HFFc6 (cell line): Measurements from ENCODE around the gene PIGQ. TPM values are rescaled to one million over a fixed set of nuclear protein-coding genes. Genes with fewer than 3 reads are reported as not detected.

Source experiments
- DNase-seq: peaks from one replicate; pipeline ENCODE4 v3.0.0-alpha.2; 2018
- H3K27ac Mint-ChIP-seq: 2 replicates; pipeline ENCODE4 v1.8.0; 2020; ENCODE audit warnings: mild to moderate bottlenecking, mixed read lengths
- H3K27me3 Mint-ChIP-seq: 2 replicates; pipeline ENCODE4 v1.8.0; 2021; ENCODE audit warnings: mild to moderate bottlenecking, moderate library complexity, mixed read lengths; ENCODE audit not compliant: insufficient read depth
- H3K36me3 Mint-ChIP-seq: 2 replicates; pipeline ENCODE4 v1.8.0; 2021; ENCODE audit warnings: low read depth, mixed read lengths
- H3K4me1 Mint-ChIP-seq: 2 replicates; pipeline ENCODE4 v1.8.0; 2020; ENCODE audit warnings: low read depth, mixed read lengths
- H3K4me3 Mint-ChIP-seq: 2 replicates; pipeline ENCODE4 v1.8.0; 2020; ENCODE audit warnings: mild to moderate bottlenecking, moderate library complexity, mixed read lengths
- H3K9me3 Mint-ChIP-seq: 2 replicates; pipeline ENCODE4 v1.8.0; 2020; ENCODE audit warnings: mild to moderate bottlenecking, mixed read lengths
- long read RNA-seq: library from polyadenylated mRNA; unstranded; transcript quantifications from one replicate; pipeline ENCODE4 v2.0.0, GENCODE V29; 2019
- total RNA-seq, 6 experiments: library from RNA; stranded (reverse); fragmentation: NEBNext Ultra II Directional; extraction: Animal tissue kit (Norgen Biotek cat#: 25700); gene quantifications; 2 replicates in 1 of 6; 3 replicates in 5 of 6; pipeline ENCODE4 v1.2.3, GENCODE V29; 2021
- TF ChIP-seq, protein P1 (sequence below): fragments of 200-600 bp; sonication (generic); IDR thresholded peaks from 2 replicates; pipeline ENCODE4 v1.5.0; 2021; ENCODE audit warnings: antibody characterized with exemption, mild to moderate bottlenecking

Gene PIGQ
- 10 to 100 TPM; 30.4 to 39.5 (median 35.4) TPM for total RNA-seq
- long read RNA-seq, transcript PIGQ-210 (2 exons, 1,775 nt) = minor isoform, 5 of 24 reads
- long read RNA-seq, transcript PIGQ-203 (11 exons, 3,006 nt) = major isoform, 13 of 24 reads
- long read RNA-seq, partial matches to known transcripts = 2 of 24 reads
- long read RNA-seq, other reads (novel, unspliced or antisense) = 1 of 24 reads

DNA sequence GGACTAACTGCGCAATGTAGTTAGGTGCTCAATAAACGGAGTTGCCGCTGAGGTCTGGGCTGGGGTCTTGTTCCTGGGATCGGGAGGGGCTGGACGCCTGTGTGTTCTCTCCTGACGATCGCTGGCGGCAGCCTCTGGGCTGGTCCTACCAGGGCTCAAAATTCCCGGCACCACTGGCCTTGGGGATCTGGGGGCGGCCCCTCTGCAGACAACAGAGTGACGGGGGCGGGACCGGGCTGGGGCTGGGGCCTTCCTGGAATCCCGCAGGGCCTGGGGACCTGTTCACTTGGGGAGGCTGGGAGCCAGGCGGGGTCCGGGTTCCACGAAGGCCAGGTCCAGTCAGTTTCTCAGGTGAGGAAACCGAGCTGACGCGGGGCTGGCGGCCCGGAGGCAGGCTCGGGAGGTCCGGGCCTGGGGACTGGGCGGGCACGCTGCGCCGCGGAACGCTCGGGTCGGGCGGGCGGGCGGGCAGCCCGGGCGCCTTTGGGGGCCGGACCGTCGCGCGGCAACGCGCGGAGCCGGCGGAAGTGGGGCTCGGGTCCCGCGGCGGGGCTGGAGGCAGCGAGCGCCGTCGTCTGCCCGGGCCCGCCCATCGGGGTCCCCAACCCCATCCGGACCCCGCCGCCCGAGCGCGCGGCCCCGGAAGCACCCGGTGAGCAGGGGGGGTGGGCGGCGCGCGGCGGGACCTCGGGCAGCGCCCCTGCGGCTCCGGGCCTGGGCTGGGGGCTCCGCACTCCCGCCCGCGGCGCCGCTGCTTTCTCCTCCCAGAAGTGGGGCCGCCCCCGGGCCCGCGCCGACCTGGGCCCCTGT lies at the start of gene PIGQ:
TSS of gene PIGQ (plus strand) at position 524 of the 810 bp plus-strand sequence. CDS start 4,107 bp downstream, outside the sequence.
- H3K4me1 Mint-ChIP-seq = peaks cover 23% of the 10 kb centered on the region
- peaks cover 5% of the 10 kb centered on the region for H3K27me3 Mint-ChIP-seq
- H3K4me3 Mint-ChIP-seq = peak within 1 kb of the TSS; percentile 91
- H3K27ac Mint-ChIP-seq = peak within 1 kb of the TSS; percentile 79
- no peak for DNase-seq
- H3K36me3 Mint-ChIP-seq = no peaks in the 10 kb centered on the region
- TF ChIP-seq, protein P1, sequence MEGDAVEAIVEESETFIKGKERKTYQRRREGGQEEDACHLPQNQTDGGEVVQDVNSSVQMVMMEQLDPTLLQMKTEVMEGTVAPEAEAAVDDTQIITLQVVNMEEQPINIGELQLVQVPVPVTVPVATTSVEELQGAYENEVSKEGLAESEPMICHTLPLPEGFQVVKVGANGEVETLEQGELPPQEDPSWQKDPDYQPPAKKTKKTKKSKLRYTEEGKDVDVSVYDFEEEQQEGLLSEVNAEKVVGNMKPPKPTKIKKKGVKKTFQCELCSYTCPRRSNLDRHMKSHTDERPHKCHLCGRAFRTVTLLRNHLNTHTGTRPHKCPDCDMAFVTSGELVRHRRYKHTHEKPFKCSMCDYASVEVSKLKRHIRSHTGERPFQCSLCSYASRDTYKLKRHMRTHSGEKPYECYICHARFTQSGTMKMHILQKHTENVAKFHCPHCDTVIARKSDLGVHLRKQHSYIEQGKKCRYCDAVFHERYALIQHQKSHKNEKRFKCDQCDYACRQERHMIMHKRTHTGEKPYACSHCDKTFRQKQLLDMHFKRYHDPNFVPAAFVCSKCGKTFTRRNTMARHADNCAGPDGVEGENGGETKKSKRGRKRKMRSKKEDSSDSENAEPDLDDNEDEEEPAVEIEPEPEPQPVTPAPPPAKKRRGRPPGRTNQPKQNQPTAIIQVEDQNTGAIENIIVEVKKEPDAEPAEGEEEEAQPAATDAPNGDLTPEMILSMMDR = no peak
- no peaks in the 10 kb centered on the region for H3K9me3 Mint-ChIP-seq

GRCh38 chr16:520847-521246 lies 48.9 kb upstream of the PIGQ start:
- DNase-seq = no peak
- H3K27me3 Mint-ChIP-seq = peaks cover 8% of the 10 kb centered on the region
- peaks cover 9% of the 10 kb centered on the region for H3K4me1 Mint-ChIP-seq
- H3K4me3 Mint-ChIP-seq = no peak overlapping the region
- no peak overlapping the region for H3K27ac Mint-ChIP-seq
- H3K9me3 Mint-ChIP-seq = no peaks in the 10 kb centered on the region
- peaks cover 5% of the 10 kb centered on the region for H3K36me3 Mint-ChIP-seq
- TF ChIP-seq, protein P1 = no peak

DNA sequence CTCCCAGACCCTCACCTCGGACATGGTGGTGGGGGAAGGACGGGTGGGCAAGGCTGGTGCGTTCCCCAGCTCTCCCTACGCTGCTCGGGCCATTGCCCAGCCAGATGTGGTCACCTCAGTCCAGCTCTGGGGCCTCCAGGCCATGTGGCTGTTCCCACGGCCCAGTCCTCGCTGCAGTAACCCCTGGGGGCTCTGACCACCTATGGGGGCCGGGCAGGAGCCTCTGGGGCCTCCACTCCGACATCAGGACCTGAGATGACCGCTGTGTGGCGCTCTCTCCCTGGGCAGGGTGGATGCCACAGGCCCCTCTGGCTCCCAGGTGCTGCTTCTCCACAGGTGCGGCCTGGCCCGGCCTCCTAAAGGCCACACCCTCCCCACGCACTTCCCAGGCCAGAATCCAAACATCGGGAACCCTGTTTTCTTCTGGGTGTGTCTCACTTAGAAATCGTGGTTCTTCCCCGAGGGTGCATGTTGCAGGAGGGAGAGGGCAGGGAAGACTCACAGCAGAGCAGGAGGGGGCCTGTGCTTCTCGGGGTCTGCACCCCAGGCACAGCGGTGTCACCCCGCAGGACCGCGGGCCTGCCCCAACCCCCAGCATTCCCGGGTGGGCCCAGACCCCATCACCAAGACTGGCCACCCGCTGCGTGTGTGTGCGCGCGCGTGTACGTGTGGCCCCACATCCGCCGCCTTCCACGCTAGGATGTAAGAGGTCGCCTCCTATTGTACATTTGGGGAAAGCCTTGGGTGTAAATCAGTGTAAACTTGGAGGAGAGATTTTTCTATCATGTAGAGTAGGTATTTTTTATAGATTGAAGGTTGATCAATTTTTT lies 48.2 kb upstream of the PIGQ start:
- H3K27me3 Mint-ChIP-seq = peaks cover 8% of the 10 kb centered on the region
- DNase-seq = no peak
- H3K36me3 Mint-ChIP-seq = peaks cover 5% of the 10 kb centered on the region
- TF ChIP-seq, protein P1 = peak; percentile 33; the same call in 1 of the 2 replicates
- H3K27ac Mint-ChIP-seq = no peak overlapping the region
- no peak overlapping the region for H3K4me3 Mint-ChIP-seq
- peaks cover 15% of the 10 kb centered on the region for H3K4me1 Mint-ChIP-seq
- H3K9me3 Mint-ChIP-seq = no peaks in the 10 kb centered on the region

DNA sequence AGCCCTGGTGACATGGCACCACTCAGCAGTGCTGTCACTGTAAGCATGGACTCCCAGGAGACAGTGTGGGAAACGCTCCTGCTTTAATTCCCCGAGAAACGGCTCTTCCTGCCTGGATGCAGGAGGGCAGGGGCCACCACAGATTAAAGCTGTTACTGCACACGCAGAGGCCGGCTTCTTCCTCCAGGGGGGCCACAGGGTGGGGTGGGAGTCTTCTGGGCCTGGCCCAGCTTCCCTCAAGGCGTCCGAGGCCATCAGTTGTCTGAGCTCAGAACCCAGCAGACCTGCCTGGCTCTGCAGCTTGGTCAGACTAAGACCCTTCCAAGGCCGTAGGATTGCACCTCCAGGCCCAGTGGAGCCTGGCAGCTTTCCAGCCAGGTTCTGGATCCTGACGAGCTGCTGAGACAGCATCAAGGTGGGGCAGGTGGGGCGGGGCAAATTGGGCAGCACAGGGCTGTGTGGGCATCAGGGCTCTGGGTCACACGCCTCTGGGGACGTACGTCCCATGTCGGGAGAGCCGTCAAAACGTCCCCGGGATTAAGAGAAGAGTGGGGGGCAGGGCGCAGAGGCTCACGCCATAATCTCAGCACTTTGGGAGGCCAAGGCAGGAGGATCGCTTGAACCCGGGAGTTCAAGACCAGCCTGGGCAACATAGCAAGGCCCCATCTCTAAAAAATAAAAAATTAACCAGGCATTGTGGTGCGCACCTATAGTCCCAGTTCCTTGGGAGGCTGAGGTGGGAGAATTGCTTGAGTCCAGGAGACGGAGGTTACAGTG lies 47.3 kb upstream of the PIGQ start:
- Mint-ChIP-seq H3K27ac (no peak overlapping the region; the same call in 1 of the 2 replicates), H3K36me3 (peaks cover 5% of the 10 kb centered on the region), H3K4me1 (peaks cover 17% of the 10 kb centered on the region), H3K4me3 (no peak overlapping the region), H3K27me3 (peaks cover 8% of the 10 kb centered on the region), H3K9me3 (no peaks in the 10 kb centered on the region)
- TF ChIP-seq, protein P1 = no peak
- no peak for DNase-seq
